Erythroblast (primary cell): ENCODE data around the gene CASP3.
"Not testable (repeated sequence)": the region's sequence is repeated elsewhere in the genome, so short reads cannot be mapped to it uniquely, and the experiment has no call there.

Source experiments
- GATA1 ChIP-seq: IDR thresholded peaks from 2 replicates; pipeline ENCODE4 v1.6.1; 2011; ENCODE audit warnings: low read depth, mild to moderate bottlenecking, control low read depth, low read length, moderate library complexity
- POLR2A ChIP-seq: IDR thresholded peaks from 2 replicates; pipeline ENCODE4 v1.6.1; 2011; ENCODE audit warnings: mild to moderate bottlenecking, low read length

GRCh38 chr4:184652681-184653080 lies 3.4 kb upstream of the CASP3 start:
- not testable (repeated sequence) for TF ChIP-seq POLR2A, GATA1
